GM21723 (cell line): ENCODE data around the gene AP4S1.
"Not testable (repeated sequence)": the region's sequence is repeated elsewhere in the genome, so short reads cannot be mapped to it uniquely, and the experiment has no call there.

Experiments
- ATAC-seq: cut with Tn5 transposase; IDR thresholded peaks from one replicate; pipeline ENCODE4 v1.9.1; 2021; ENCODE audit warnings: mild to moderate bottlenecking, moderate library complexity; ENCODE audit not compliant: unreplicated experiment

The AP4S1 gene

GRCh38 chr14:31080484-31080883 lies 55.0 kb downstream of the AP4S1 start:
- ATAC-seq = no peak

- no peak for ATAC-seq
Measured at GRCh38 chr14:31083781-31084180, 58.3 kb downstream of the AP4S1 start.

GRCh38 chr14:31084385-31084784 lies 58.9 kb downstream of the AP4S1 start:
- ATAC-seq = peak; percentile 63

GRCh38 chr14:31085027-31085426 lies 59.6 kb downstream of the AP4S1 start:
- no peak for ATAC-seq

- ATAC-seq = not testable (repeated sequence)
Measured at GRCh38 chr14:31086466-31086865, 61.0 kb downstream of the AP4S1 start.

GRCh38 chr14:31090883-31091764 lies 65.7 kb downstream of the AP4S1 start:
- ATAC-seq = no peak

GRCh38 chr14:31092160-31092708 lies 66.8 kb downstream of the AP4S1 start:
- no peak for ATAC-seq

GRCh38 chr14:31093884-31094839 lies 68.7 kb downstream of the AP4S1 start:
- not testable (repeated sequence) for ATAC-seq

GRCh38 chr14:31095817-31096216 lies 70.4 kb downstream of the AP4S1 start:
- ATAC-seq = not testable (repeated sequence)

- no peak for ATAC-seq
Measured at GRCh38 chr14:31096255-31096654, 70.8 kb downstream of the AP4S1 start.

GRCh38 chr14:31097081-31097480 lies 71.6 kb downstream of the AP4S1 start:
- ATAC-seq = no peak

GRCh38 chr14:31106768-31107167 lies 81.3 kb downstream of the AP4S1 start:
- no peak for ATAC-seq

- no peak for ATAC-seq
Measured at GRCh38 chr14:31109257-31109656, 83.8 kb downstream of the AP4S1 start.

GRCh38 chr14:31110872-31111271 lies 85.4 kb downstream of the AP4S1 start:
- no peak for ATAC-seq

GRCh38 chr14:31113794-31114193 lies 88.3 kb downstream of the AP4S1 start:
- no peak for ATAC-seq

GRCh38 chr14:31118892-31119291 lies 93.4 kb downstream of the AP4S1 start:
- ATAC-seq = no peak

- no peak for ATAC-seq
Measured at GRCh38 chr14:31122098-31122611, 96.7 kb downstream of the AP4S1 start.

- no peak for ATAC-seq
Measured at GRCh38 chr14:31122921-31123320, 97.5 kb downstream of the AP4S1 start.

GRCh38 chr14:31124197-31124596 lies 98.7 kb downstream of the AP4S1 start:
- ATAC-seq = no peak

GRCh38 chr14:31125231-31125630 lies 99.8 kb downstream of the AP4S1 start:
- no peak for ATAC-seq

GRCh38 chr14:31126680-31127079 lies 101.2 kb downstream of the AP4S1 start:
- ATAC-seq = no peak
